Measurements from ENCODE around the gene FADS2.

DNA sequence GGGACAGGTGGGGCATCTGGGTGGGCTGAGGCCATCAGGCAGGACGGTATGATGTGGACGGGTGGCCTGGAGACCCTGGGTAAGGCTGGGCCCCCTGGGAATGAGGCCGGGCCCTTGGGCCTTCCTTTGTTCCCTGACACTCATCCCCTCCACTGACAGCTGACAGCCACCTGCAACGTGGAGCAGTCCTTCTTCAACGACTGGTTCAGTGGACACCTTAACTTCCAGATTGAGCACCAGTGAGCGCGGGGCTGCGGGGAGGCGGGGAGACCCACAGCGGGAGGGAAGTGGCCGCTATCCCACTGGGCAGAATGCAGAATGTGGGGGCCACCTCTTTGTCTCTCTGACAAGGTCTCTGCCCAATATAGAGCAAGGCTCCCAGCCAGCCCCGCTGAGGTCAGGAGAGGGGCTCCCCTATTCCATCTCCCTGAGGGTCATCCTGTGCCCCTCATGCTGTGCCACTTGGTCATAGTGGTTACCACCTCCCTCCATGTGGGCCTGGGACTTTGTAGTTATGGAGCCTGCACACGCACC, 35.5 kb downstream of the FADS2 start:
- TF ChIP-seq, protein P1, sequence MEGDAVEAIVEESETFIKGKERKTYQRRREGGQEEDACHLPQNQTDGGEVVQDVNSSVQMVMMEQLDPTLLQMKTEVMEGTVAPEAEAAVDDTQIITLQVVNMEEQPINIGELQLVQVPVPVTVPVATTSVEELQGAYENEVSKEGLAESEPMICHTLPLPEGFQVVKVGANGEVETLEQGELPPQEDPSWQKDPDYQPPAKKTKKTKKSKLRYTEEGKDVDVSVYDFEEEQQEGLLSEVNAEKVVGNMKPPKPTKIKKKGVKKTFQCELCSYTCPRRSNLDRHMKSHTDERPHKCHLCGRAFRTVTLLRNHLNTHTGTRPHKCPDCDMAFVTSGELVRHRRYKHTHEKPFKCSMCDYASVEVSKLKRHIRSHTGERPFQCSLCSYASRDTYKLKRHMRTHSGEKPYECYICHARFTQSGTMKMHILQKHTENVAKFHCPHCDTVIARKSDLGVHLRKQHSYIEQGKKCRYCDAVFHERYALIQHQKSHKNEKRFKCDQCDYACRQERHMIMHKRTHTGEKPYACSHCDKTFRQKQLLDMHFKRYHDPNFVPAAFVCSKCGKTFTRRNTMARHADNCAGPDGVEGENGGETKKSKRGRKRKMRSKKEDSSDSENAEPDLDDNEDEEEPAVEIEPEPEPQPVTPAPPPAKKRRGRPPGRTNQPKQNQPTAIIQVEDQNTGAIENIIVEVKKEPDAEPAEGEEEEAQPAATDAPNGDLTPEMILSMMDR (optimal IDR thresholded peaks at IDR 0.05 in 1 of 3, IDR thresholded peaks at IDR 0.05 in 1 of 3, conservative IDR thresholded peaks at IDR 0.05 in 1 of 3; ENCODE audit: extremely low read depth in 1 of 3, insufficient read depth in 2 of 3, low read length in 3 of 3): no peak
- TF ChIP-seq EZH2 (IDR thresholded peaks at IDR 0.05; ENCODE audit: low read length): no peak
